A673 (cell line): Measurements from ENCODE around the gene C16orf54.

Experiments used
- CTCF ChIP-seq: fragments of 300-800, 200-600 bp; sonication (generic); conservative IDR thresholded peaks from 2 replicates; pipeline ENCODE4 v1.5.1; 2017; ENCODE audit warnings: low read depth, mild to moderate bottlenecking, antibody characterized with exemption, low read length, moderate library complexity, mixed read lengths
- EZH2 ChIP-seq: fragments of 200-600 bp; sonication (generic); IDR thresholded peaks from 2 replicates; pipeline ENCODE4 v1.6.1; 2017; ENCODE audit warnings: borderline replicate concordance, low read depth, mild to moderate bottlenecking, mixed read lengths, antibody characterized with exemption, low read length; ENCODE audit not compliant: poor library complexity, severe bottlenecking

GRCh38 chr16:29770250-29770929 lies 24.6 kb upstream of the C16orf54 start:
- TF ChIP-seq CTCF (no peak), EZH2 (no peak)
